GM21447 (cell line): ENCODE data around the gene SETMAR.
A peak's percentile ranks its signal among the peaks of the same experiment; 100 is the strongest.
"Not testable (repeated sequence)": the region's sequence is repeated elsewhere in the genome, so short reads cannot be mapped to it uniquely, and the experiment has no call there.

Experiments used
- ATAC-seq: cut with Tn5 transposase; IDR thresholded peaks from one replicate; pipeline ENCODE4 v1.9.1; 2021; ENCODE audit not compliant: unreplicated experiment

The SETMAR gene

GRCh38 chr3:4313606-4314293 is 10.6 kb downstream of the SETMAR start:
- ATAC-seq, result no peak

GRCh38 chr3:4314688-4315087 is 11.5 kb downstream of the SETMAR start:
- ATAC-seq, result no peak

- no peak for ATAC-seq
Observed at GRCh38 chr3:4320096-4320911, 17.1 kb downstream of the SETMAR start.

GRCh38 chr3:4321732-4322131 is 18.6 kb downstream of the SETMAR start:
- no peak for ATAC-seq

- ATAC-seq, result no peak
Observed at GRCh38 chr3:4322635-4323034, 19.5 kb downstream of the SETMAR start.

- no peak for ATAC-seq
Observed at GRCh38 chr3:4323246-4324027, 20.3 kb downstream of the SETMAR start.

GRCh38 chr3:4326868-4327267 is 23.7 kb downstream of the SETMAR start:
- no peak for ATAC-seq

GRCh38 chr3:4329806-4330205 is 26.6 kb downstream of the SETMAR start:
- ATAC-seq, result not testable (repeated sequence)

GRCh38 chr3:4332111-4332510 is 28.9 kb downstream of the SETMAR start:
- ATAC-seq, result no peak

GRCh38 chr3:4332574-4332973 is 29.4 kb downstream of the SETMAR start:
- no peak for ATAC-seq

- no peak for ATAC-seq
Observed at GRCh38 chr3:4332991-4333390, 29.8 kb downstream of the SETMAR start.

GRCh38 chr3:4334548-4334947 is 31.4 kb downstream of the SETMAR start:
- ATAC-seq, result no peak

- no peak for ATAC-seq
Observed at GRCh38 chr3:4335840-4336562, 32.8 kb downstream of the SETMAR start.

- ATAC-seq, result no peak
Observed at GRCh38 chr3:4336850-4337546, 33.8 kb downstream of the SETMAR start.

GRCh38 chr3:4338751-4339150 is 35.6 kb downstream of the SETMAR start:
- no peak for ATAC-seq

- ATAC-seq, result no peak
Observed at GRCh38 chr3:4340077-4340410, 36.9 kb downstream of the SETMAR start.

- no peak for ATAC-seq
Observed at GRCh38 chr3:4340411-4341335, 37.5 kb downstream of the SETMAR start.

- ATAC-seq, result no peak
Observed at GRCh38 chr3:4341336-4341675, 38.1 kb downstream of the SETMAR start.

GRCh38 chr3:4343258-4343657 is 40.1 kb downstream of the SETMAR start:
- no peak for ATAC-seq

- ATAC-seq, result peak; percentile 93
Observed at GRCh38 chr3:4350789-4351163, 47.6 kb downstream of the SETMAR start.
